Thoracic aorta (tissue), 2 donors: Measurements from ENCODE around the gene LPAR3. TPM values are rescaled to one million over a fixed set of nuclear protein-coding genes. Genes with fewer than 3 reads are reported as not detected.

Source experiments
- ATAC-seq: fragments of 150-250 bp; one replicate; pipeline ENCODE4 v1.8.0; 2017; ENCODE audit warnings: low read depth; ENCODE audit not compliant: insufficient number of reproducible peaks, low FRiP score
- DNase-seq: peaks from one replicate; pipeline ENCODE4 v3.0.0-alpha.2; 2020; ENCODE audit warnings: low spot score
- H3K27ac ChIP-seq, 2 donors: fragments of 200-600 bp; sonication (generic); 1 replicate in 1 of 2; 2 replicates in 1 of 2; pipeline ENCODE4 v1.5.1; 2016; ENCODE audit warnings: mild to moderate bottlenecking in 2 of 2, moderate library complexity in 2 of 2
- H3K27me3 ChIP-seq: fragments of 200-600 bp; sonication (generic); replicated peaks from 2 replicates; pipeline ENCODE4 v1.6.0; 2016; ENCODE audit warnings: mild to moderate bottlenecking; ENCODE audit not compliant: insufficient read depth
- H3K36me3 ChIP-seq: fragments of 200-600 bp; sonication (generic); one replicate; pipeline ENCODE4 v1.5.1; 2016
- H3K4me1 ChIP-seq, 2 donors: fragments of 200-600 bp; sonication (generic); 1 replicate in 1 of 2; 2 replicates in 1 of 2; pipeline versions ENCODE4 v1.5.1 to v1.6.0; 2016; ENCODE audit warnings: low read depth in 2 of 2, mild to moderate bottlenecking in 1 of 2; ENCODE audit not compliant: control insufficient read depth in 1 of 2
- H3K4me3 ChIP-seq: fragments of 200-600 bp; sonication (generic); 2 replicates; pipeline ENCODE4 v1.5.1; 2016; ENCODE audit warnings: mild to moderate bottlenecking
- H3K9me3 ChIP-seq: fragments of 200-600 bp; sonication (generic); 2 replicates; pipeline ENCODE4 v1.5.1; 2016
- total RNA-seq, 2 donors: library from RNA; depleted of rRNA; stranded (reverse); fragments of >200 nt; gene quantifications; one replicate each; pipeline versions ENCODE4 v1.1.0 to v1.2.3, GENCODE V29; 2016
- TF ChIP-seq, protein P1 (sequence below): fragments of 200-600 bp; sonication (generic); IDR thresholded peaks from one replicate; pipeline ENCODE4 v1.5.1; 2019; ENCODE audit warnings: antibody characterized with exemption

The LPAR3 gene
- total RNA-seq, 2 donors from 2014 or later: 1.1 to 2.7 TPM

DNA sequence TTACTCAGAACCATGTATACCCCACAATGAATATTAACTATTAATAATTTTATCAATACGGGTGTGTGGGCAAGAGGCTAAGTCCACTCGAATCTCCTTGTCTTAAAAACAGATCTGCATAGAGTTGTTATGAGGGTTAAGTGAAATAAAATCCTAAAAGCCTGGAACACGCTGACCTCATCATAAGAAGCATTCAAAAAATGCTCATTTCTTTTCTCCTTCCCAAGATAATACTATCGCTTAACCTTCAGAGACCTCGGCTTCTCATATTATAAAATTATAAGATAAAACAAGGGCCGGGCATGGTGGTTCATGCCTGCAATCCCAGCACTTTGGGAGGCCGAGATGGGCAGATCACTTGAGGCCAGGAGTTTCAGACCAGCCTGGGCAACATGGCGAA is 35.1 kb downstream of the LPAR3 start:
- no peaks in the 10 kb centered on the region for H3K9me3 ChIP-seq
- TF ChIP-seq, protein P1, sequence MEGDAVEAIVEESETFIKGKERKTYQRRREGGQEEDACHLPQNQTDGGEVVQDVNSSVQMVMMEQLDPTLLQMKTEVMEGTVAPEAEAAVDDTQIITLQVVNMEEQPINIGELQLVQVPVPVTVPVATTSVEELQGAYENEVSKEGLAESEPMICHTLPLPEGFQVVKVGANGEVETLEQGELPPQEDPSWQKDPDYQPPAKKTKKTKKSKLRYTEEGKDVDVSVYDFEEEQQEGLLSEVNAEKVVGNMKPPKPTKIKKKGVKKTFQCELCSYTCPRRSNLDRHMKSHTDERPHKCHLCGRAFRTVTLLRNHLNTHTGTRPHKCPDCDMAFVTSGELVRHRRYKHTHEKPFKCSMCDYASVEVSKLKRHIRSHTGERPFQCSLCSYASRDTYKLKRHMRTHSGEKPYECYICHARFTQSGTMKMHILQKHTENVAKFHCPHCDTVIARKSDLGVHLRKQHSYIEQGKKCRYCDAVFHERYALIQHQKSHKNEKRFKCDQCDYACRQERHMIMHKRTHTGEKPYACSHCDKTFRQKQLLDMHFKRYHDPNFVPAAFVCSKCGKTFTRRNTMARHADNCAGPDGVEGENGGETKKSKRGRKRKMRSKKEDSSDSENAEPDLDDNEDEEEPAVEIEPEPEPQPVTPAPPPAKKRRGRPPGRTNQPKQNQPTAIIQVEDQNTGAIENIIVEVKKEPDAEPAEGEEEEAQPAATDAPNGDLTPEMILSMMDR: no peak
- no peak for ATAC-seq
- no peak overlapping the region for H3K27ac ChIP-seq
- H3K4me3 ChIP-seq: no peak overlapping the region
- H3K4me1 ChIP-seq: no peaks in the 10 kb centered on the region
- no peaks in the 10 kb centered on the region for H3K36me3 ChIP-seq
- DNase-seq: no peak
- no peaks in the 10 kb centered on the region for H3K27me3 ChIP-seq

DNA sequence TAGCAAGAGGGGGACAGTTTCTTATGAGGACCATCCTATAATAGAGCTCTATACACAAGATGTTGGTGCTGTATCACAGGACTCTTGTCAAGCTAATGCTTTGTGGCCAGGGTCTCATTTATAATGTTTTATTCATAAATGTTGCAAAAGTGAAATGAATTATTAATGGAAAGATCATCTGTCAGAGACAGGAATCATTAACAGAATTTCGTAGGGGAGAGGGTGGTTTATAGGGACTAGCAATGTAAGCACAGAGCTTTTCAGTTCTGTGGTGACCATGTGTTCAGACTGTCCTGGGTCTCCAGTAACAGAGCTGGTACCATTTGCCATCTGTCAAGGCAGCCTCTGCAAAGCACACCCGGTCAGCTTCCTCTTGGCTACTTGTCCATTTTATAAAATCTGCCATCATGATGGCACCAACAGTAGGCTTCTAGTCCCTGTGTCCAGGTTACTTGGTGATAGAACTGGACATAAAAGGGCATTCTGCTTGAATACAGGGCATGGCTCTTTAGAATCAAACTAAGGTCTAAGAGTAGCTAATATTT is 36.2 kb downstream of the LPAR3 start:
- H3K27me3 ChIP-seq: no peaks in the 10 kb centered on the region

DNA sequence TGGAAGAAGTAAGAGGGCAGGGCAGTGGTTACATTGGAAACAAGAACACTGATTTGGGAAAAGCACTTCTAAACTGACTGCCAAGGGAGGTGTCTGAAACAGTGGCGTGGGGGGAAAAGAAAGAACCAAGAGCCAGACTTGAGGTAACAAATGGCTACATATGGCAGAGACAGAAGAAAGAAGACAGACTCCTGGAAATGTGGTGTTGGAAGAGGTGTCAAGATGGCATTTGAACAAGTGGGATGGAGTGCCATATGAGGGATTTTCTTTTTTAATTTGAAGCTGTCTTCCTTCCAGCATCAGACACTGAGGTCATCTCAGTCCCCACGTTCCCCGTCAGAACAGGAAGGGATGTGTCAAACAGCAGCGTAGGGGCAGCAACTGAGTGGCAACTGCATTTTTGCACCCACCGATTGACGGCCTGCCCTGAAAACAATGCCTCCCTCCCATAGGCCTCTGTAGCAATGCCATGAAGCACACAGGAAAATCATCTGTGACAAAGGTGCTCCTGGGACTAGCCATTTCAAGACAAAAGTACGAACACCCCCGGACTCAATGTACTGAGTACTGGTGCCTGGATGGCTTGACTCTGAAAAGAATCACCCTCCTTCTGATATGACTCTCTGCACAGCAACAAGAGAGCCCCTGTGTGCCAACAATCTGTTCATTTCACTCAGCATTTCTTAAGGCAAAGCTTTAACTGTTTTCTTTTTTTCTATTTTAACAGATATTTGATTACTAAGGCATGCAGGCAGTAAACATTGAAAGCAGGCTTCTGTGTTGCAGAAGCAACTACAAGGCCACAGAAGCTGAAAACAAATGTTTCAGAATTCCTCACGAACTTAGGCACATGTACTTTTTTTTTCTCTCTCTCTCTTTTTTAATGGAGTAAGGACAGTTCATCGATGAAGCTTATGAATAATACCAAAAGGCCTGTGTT is 37.0 kb downstream of the LPAR3 start:
- no peaks in the 10 kb centered on the region for H3K27me3 ChIP-seq
- no peak overlapping the region for H3K4me3 ChIP-seq
- H3K9me3 ChIP-seq: no peaks in the 10 kb centered on the region
- no peak overlapping the region for H3K27ac ChIP-seq
- no peaks in the 10 kb centered on the region for H3K36me3 ChIP-seq
- H3K4me1 ChIP-seq: no peaks in the 10 kb centered on the region
- DNase-seq (no peak), ATAC-seq (no peak)
- TF ChIP-seq, protein P1: no peak

More for the DNA sequence above, 36.2 kb downstream of the LPAR3 start:
- H3K36me3 ChIP-seq: no peaks in the 10 kb centered on the region
- no peaks in the 10 kb centered on the region for H3K9me3 ChIP-seq
- TF ChIP-seq, protein P1: no peak
- no peaks in the 10 kb centered on the region for H3K4me1 ChIP-seq
- H3K4me3 ChIP-seq: no peak overlapping the region
- DNase-seq (no peak), ATAC-seq (no peak)
- H3K27ac ChIP-seq: no peak overlapping the region

DNA sequence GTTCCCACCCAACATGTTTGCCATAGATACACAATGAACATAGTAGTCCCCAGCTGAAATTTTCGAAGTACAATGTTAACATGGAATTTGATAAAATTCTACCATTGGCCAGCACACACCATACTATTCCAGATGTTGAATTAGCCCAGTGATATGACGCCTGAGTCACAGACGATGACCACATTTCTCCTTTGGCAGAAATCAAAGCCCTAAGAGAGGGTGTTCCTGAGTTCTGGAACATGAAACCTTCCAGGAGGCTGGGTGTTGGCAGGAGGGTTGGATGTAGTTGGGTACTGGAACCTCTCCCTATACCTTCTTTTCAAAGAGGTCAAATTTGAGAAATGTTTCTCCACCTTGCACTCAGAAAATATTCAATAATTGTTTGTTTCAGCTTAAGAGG is 37.8 kb downstream of the LPAR3 start:
- Histone ChIP-seq H3K4me3 (no peak overlapping the region), H3K27me3 (no peaks in the 10 kb centered on the region), H3K9me3 (no peaks in the 10 kb centered on the region), H3K27ac (no peak overlapping the region), H3K4me1 (no peaks in the 10 kb centered on the region), H3K36me3 (no peaks in the 10 kb centered on the region)
- DNase-seq (no peak), ATAC-seq (no peak)
- TF ChIP-seq, protein P1: no peak
